Measurements from ENCODE around the gene RPE.

- no peak for TF ChIP-seq CTCF (IDR thresholded peaks at IDR 0.05; ENCODE audit: poor library complexity, severe bottlenecking)
- TF ChIP-seq EZH2 (IDR thresholded peaks at IDR 0.05; ENCODE audit: borderline replicate concordance, insufficient read depth, low read length, poor library complexity, severe bottlenecking), result no peak
Measured at GRCh38 chr2:209956271-209956670, 46.2 kb upstream of the RPE start.
